SU-DHL-6 (cell line): ENCODE measurements around the gene DLG4.

Experiments used
- EZH2phosphoT487 ChIP-seq: fragments of 200-600 bp; sonication (generic), shearing (Covaris generic); conservative IDR thresholded peaks from 2 replicates; pipeline ENCODE4 v1.6.1; 2018; ENCODE audit warnings: mild to moderate bottlenecking, antibody characterized with exemption, low read length, moderate library complexity, mixed read lengths
- TF ChIP-seq, protein P1 (sequence below): fragments of 200-600 bp; sonication (generic); IDR thresholded peaks from one replicate; pipeline ENCODE4 v1.5.1; 2017; ENCODE audit warnings: antibody characterized with exemption, mild to moderate bottlenecking, low read length, moderate library complexity; ENCODE audit not compliant: insufficient read depth, poor library complexity, severe bottlenecking

- TF ChIP-seq, protein P1, sequence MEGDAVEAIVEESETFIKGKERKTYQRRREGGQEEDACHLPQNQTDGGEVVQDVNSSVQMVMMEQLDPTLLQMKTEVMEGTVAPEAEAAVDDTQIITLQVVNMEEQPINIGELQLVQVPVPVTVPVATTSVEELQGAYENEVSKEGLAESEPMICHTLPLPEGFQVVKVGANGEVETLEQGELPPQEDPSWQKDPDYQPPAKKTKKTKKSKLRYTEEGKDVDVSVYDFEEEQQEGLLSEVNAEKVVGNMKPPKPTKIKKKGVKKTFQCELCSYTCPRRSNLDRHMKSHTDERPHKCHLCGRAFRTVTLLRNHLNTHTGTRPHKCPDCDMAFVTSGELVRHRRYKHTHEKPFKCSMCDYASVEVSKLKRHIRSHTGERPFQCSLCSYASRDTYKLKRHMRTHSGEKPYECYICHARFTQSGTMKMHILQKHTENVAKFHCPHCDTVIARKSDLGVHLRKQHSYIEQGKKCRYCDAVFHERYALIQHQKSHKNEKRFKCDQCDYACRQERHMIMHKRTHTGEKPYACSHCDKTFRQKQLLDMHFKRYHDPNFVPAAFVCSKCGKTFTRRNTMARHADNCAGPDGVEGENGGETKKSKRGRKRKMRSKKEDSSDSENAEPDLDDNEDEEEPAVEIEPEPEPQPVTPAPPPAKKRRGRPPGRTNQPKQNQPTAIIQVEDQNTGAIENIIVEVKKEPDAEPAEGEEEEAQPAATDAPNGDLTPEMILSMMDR, result no peak
- TF ChIP-seq EZH2phosphoT487, result no peak
These were observed 14.1 kb downstream of the DLG4 start for GRCh38 chr17:7205561-7205960.
